Trophoblast cell (in vitro differentiated cells and primary cell): Measurements from ENCODE around the gene CCNI2.

Experiments
- DNase-seq, 2 donors: peaks; one replicate each; pipeline ENCODE4 v3.0.0-alpha.2; 2016
- H2AFZ ChIP-seq: 2 replicates; pipeline ENCODE4 v1.6.1; 2013; ENCODE audit warnings: low read length, moderate library complexity, mild to moderate bottlenecking; ENCODE audit not compliant: insufficient read depth, poor library complexity
- H2AK5ac ChIP-seq: 2 replicates; pipeline ENCODE4 v1.6.1; 2013; ENCODE audit warnings: mild to moderate bottlenecking, low read length
- H2BK120ac ChIP-seq: 2 replicates; pipeline ENCODE4 v1.6.1; 2013; ENCODE audit warnings: low read length, mild to moderate bottlenecking, moderate library complexity; ENCODE audit not compliant: insufficient read depth, poor library complexity
- H2BK12ac ChIP-seq: 2 replicates; pipeline ENCODE4 v1.6.1; 2013; ENCODE audit warnings: mild to moderate bottlenecking, low read length, moderate library complexity
- H2BK5ac ChIP-seq: 2 replicates; pipeline ENCODE4 v1.6.1; 2013; ENCODE audit warnings: low read length, low read depth, moderate library complexity, mild to moderate bottlenecking; ENCODE audit not compliant: poor library complexity
- H3K14ac ChIP-seq: 2 replicates; pipeline ENCODE4 v1.6.1; 2013; ENCODE audit warnings: mild to moderate bottlenecking, low read length
- H3K18ac ChIP-seq: 2 replicates; pipeline ENCODE4 v1.6.1; 2013; ENCODE audit warnings: mild to moderate bottlenecking, low read length
- H3K23ac ChIP-seq: 2 replicates; pipeline ENCODE4 v1.6.1; 2013; ENCODE audit warnings: low read length
- H3K27ac ChIP-seq: 2 replicates; pipeline ENCODE4 v1.5.1; 2013; ENCODE audit warnings: low read depth, mild to moderate bottlenecking, inconsistent platforms, low read length, moderate library complexity
- H3K27me3 ChIP-seq: 2 replicates; pipeline ENCODE4 v1.6.1; 2013; ENCODE audit warnings: inconsistent platforms, mild to moderate bottlenecking, low read length, moderate library complexity; ENCODE audit not compliant: insufficient read depth
- H3K36me3 ChIP-seq, 2 experiments: 1 replicate in 1 of 2; 2 replicates in 1 of 2; pipeline ENCODE4 v1.6.1; 2013; ENCODE audit warnings: low read length in 2 of 2, mild to moderate bottlenecking in 2 of 2, moderate library complexity in 1 of 2; ENCODE audit not compliant: insufficient read depth in 2 of 2, control insufficient read depth in 1 of 2
- H3K4ac ChIP-seq: 2 replicates; pipeline ENCODE4 v1.6.1; 2013; ENCODE audit warnings: low read depth, mild to moderate bottlenecking, low read length, moderate library complexity
- H3K4me1 ChIP-seq, 2 experiments: 1 replicate in 1 of 2; 2 replicates in 1 of 2; pipeline ENCODE4 v1.6.1; 2013; ENCODE audit warnings: low read length in 2 of 2, mild to moderate bottlenecking in 2 of 2, moderate library complexity in 1 of 2; ENCODE audit not compliant: insufficient read depth in 2 of 2, control insufficient read depth in 1 of 2
- H3K4me2 ChIP-seq: 2 replicates; pipeline ENCODE4 v1.6.1; 2013; ENCODE audit warnings: inconsistent platforms, mild to moderate bottlenecking, low read length, moderate library complexity
- H3K4me3 ChIP-seq: 2 replicates; pipeline ENCODE4 v1.5.1; 2013; ENCODE audit warnings: mild to moderate bottlenecking, low read depth, low read length, inconsistent platforms
- H3K79me1 ChIP-seq: one replicate; pipeline ENCODE4 v1.6.1; 2013; ENCODE audit warnings: low read length
- H3K79me2 ChIP-seq: 2 replicates; pipeline ENCODE4 v1.6.1; 2013; ENCODE audit warnings: low read length, mild to moderate bottlenecking; ENCODE audit not compliant: control insufficient read depth, insufficient read depth, poor library complexity
- H3K9ac ChIP-seq: 2 replicates; pipeline ENCODE4 v1.6.1; 2013; ENCODE audit warnings: mild to moderate bottlenecking, low read length
- H3K9me3 ChIP-seq: 2 replicates; pipeline ENCODE4 v1.6.1; 2013; ENCODE audit warnings: low read depth, mild to moderate bottlenecking, control low read depth, inconsistent platforms, low read length; ENCODE audit not compliant: insufficient read depth
- H4K12ac ChIP-seq: 2 replicates; pipeline ENCODE4 v1.6.1; 2013; ENCODE audit warnings: low read depth, mild to moderate bottlenecking, low read length, moderate library complexity
- H4K8ac ChIP-seq: 2 replicates; pipeline ENCODE4 v1.6.1; 2013; ENCODE audit warnings: low read depth, mild to moderate bottlenecking, low read length, moderate library complexity
- H4K91ac ChIP-seq: one replicate; pipeline ENCODE4 v1.6.1; 2013; ENCODE audit warnings: low read depth, mild to moderate bottlenecking, low read length, moderate library complexity
- WGBS: extraction: QIAGEN DNeasy Blood & Tissue Kit; methylation state at CpG from one replicate; pipeline ENCODE4 v1.1.7; 2013; ENCODE audit warnings: missing lambda C conversion rate; ENCODE audit not compliant: insufficient read length, insufficient coverage; ENCODE audit errors: extremely low coverage; 5-methylcytosine and 5-hydroxymethylcytosine counted together

CCNI2 gene

DNA sequence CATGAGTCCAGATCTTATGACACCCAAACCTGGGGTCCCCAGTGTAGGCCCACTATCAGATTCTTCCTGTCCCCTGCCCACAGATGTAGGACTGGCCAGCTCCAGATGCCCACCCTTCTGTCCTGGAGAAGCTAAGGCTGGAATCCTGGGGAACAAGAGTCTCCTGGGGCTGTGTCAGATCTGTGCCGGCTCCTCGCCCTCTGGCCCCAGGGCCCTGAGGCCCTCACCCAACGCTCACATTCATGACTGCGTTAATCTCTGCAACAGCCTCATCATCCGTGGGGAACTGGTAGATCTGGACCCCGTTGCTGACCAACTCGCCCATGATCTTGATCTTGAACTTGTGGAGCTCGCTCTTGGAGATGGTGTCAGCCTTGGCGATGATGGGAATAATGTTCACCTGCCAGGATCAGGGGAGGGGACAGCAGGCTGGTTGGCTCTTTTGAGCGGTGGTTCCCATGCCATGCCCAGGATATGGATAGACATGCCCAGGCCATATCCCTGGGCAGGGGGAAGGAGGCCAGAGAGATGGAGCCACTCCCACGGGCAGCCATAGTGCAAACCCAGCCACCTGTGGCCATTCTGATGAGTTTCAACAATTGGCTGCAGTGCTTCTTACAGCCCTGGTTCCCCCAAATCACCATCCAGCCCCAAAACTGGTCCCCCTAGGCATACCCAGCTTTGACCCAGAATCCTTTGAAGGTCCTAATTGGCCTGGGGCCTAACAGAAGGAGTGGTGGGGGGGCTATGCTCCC, 15.2 kb downstream of the CCNI2 start:
- H3K9me3 ChIP-seq = no peaks in the 10 kb centered on the region
- no peak overlapping the region for H3K23ac ChIP-seq
- H3K14ac ChIP-seq = no peak overlapping the region
- H3K27ac ChIP-seq = no peak overlapping the region
- H3K27me3 ChIP-seq = no peaks in the 10 kb centered on the region
- H2BK12ac ChIP-seq = no peak overlapping the region
- no peak overlapping the region for H3K4ac ChIP-seq
- no peak overlapping the region for H3K9ac ChIP-seq
- no peak overlapping the region for H2BK120ac ChIP-seq
- DNase-seq = no peak
- H3K79me1 ChIP-seq = peaks cover 21% of the 10 kb centered on the region
- peaks cover 13% of the 10 kb centered on the region for H3K79me2 ChIP-seq
- no peak overlapping the region for H2AK5ac ChIP-seq
- no peak overlapping the region for H4K8ac ChIP-seq
- H2BK5ac ChIP-seq = no peak overlapping the region
- H3K4me2 ChIP-seq = no peak overlapping the region
- no peak overlapping the region for H2AFZ ChIP-seq
- H3K36me3 ChIP-seq = peaks cover 80 to 89% of the 10 kb centered on the region in 2 experiments
- peaks cover 32 to 52% of the 10 kb centered on the region in 2 experiments for H3K4me1 ChIP-seq
- WGBS = no CpG with 5 or more reads among the region's 11 CpGs
- H3K18ac ChIP-seq = peak overlapping the region; percentile 3
- H4K91ac ChIP-seq = no peak overlapping the region
- H4K12ac ChIP-seq = no peak overlapping the region
- no peak overlapping the region for H3K4me3 ChIP-seq

DNA sequence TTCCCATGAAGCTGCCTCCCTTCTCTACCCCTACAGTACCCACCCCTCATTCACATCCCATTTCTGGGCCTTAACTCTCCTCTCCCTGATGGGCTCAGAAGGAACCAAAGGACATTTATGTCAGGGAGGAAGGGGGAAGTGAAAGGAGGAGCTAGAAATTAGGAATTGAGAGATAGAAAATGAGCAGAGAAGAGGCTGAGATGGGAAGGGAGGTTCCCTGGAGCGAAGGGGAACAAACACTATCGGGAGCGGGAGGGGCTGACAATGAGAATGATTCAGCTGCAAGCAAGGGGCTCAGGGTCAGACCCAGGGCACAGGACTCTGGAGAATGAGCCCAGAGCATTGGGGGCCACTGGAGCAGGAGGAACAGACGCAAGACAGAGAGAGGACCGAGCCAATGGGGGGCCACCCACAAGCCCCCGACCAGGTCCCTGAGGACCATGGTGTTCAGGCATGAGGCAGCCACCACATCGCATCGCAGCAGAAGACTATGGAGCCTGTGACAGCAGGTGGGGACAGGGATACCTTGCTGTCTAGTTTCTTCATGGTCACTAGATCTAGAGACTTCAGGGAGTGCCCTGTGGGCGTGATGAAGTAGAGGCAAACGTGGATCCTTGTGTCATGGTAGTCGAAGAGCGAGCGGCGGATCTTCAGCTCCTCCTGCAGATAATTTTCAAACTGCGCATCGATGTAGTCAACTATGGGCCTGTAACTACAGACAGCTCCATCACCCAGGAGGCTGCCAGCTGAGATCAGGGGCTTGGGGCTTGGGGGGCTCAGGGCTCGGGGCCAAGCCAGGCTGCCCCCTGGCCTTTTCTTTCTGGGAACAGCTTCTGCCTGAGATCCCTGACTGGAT, 16.2 kb downstream of the CCNI2 start:
- no peak overlapping the region for H4K91ac ChIP-seq
- H3K18ac ChIP-seq = no peak overlapping the region
- DNase-seq = no peak
- peaks cover 20% of the 10 kb centered on the region for H3K79me2 ChIP-seq
- H3K23ac ChIP-seq = no peak overlapping the region
- no peak overlapping the region for H2BK12ac ChIP-seq
- H3K9ac ChIP-seq = no peak overlapping the region
- H3K79me1 ChIP-seq = peaks cover 22% of the 10 kb centered on the region
- no peak overlapping the region for H4K8ac ChIP-seq
- no peak overlapping the region for H2AFZ ChIP-seq
- no peak overlapping the region for H3K4me2 ChIP-seq
- WGBS = no CpG with 5 or more reads among the region's 17 CpGs
- peaks cover 78 to 83% of the 10 kb centered on the region in 2 experiments for H3K36me3 ChIP-seq
- no peak overlapping the region for H4K12ac ChIP-seq
- no peaks in the 10 kb centered on the region for H3K27me3 ChIP-seq
- no peak overlapping the region for H3K14ac ChIP-seq
- no peak overlapping the region for H2BK120ac ChIP-seq
- peaks cover 39 to 60% of the 10 kb centered on the region in 2 experiments for H3K4me1 ChIP-seq
- H3K27ac ChIP-seq = no peak overlapping the region
- no peak overlapping the region for H2BK5ac ChIP-seq
- no peak overlapping the region for H2AK5ac ChIP-seq
- H3K9me3 ChIP-seq = no peaks in the 10 kb centered on the region
- H3K4ac ChIP-seq = no peak overlapping the region
- no peak overlapping the region for H3K4me3 ChIP-seq

- Histone ChIP-seq H3K4me2 (no peak overlapping the region), H2AK5ac (no peak overlapping the region), H2BK12ac (no peak overlapping the region), H4K91ac (no peak overlapping the region), H3K36me3 (peaks cover 76 to 83% of the 10 kb centered on the region in 2 experiments), H3K27me3 (no peaks in the 10 kb centered on the region), H2AFZ (no peak overlapping the region), H3K9me3 (peaks cover 2% of the 10 kb centered on the region), H3K23ac (no peak overlapping the region), H3K14ac (no peak overlapping the region), H3K4me3 (no peak overlapping the region), H3K27ac (no peak overlapping the region), H3K79me1 (peaks cover 24% of the 10 kb centered on the region), H3K4me1 (peaks cover 43 to 63% of the 10 kb centered on the region in 2 experiments), H3K4ac (no peak overlapping the region), H3K9ac (no peak overlapping the region), H4K12ac (no peak overlapping the region), H3K18ac (no peak overlapping the region), H2BK5ac (no peak overlapping the region), H2BK120ac (no peak overlapping the region), H3K79me2 (peaks cover 25% of the 10 kb centered on the region), H4K8ac (no peak overlapping the region)
- no peak for DNase-seq
- no CpG with 5 or more reads among the region's 10 CpGs for WGBS
Observed at GRCh38 chr5:132764051-132764450, 16.8 kb downstream of the CCNI2 start.

DNA sequence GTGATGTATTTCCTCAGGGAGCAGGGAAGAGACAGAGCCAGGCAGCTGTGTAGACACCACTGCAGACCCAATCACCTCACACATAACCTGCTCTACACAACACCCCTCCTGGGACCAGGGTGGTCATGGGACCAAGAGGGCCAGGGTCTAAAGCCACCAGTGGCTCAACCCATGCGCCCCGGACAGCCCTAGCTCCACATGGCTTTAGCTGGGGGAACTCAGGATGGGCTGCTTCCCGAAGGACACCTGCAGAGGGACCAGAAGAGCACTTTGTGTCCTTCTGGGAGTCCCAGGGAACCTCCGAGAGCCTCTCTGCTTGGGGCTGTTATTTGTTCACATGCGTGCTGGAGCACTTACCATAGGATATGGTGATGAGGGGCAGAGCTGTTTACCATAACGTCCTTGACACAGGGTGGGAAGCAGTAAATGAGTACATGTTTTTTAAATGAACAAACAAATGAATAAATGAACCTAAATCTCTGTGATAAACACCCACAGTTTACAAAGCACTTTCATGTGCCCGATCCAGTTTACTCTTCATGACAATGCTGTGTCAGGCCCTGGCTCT, 17.5 kb downstream of the CCNI2 start:
- H2AK5ac ChIP-seq = no peak overlapping the region
- no peak overlapping the region for H2BK12ac ChIP-seq
- H3K4me3 ChIP-seq = no peak overlapping the region
- no peaks in the 10 kb centered on the region for H3K27me3 ChIP-seq
- H2BK5ac ChIP-seq = no peak overlapping the region
- H3K4me1 ChIP-seq = peaks cover 44 to 63% of the 10 kb centered on the region in 2 experiments
- H3K9me3 ChIP-seq = peaks cover 2% of the 10 kb centered on the region
- H4K8ac ChIP-seq = no peak overlapping the region
- no CpG with 5 or more reads among the region's 7 CpGs for WGBS
- DNase-seq = no peak
- H3K79me1 ChIP-seq = peaks cover 19% of the 10 kb centered on the region
- H4K12ac ChIP-seq = no peak overlapping the region
- H2AFZ ChIP-seq = no peak overlapping the region
- H3K9ac ChIP-seq = no peak overlapping the region
- no peak overlapping the region for H3K4me2 ChIP-seq
- peaks cover 69 to 77% of the 10 kb centered on the region in 2 experiments for H3K36me3 ChIP-seq
- no peak overlapping the region for H4K91ac ChIP-seq
- no peak overlapping the region for H2BK120ac ChIP-seq
- H3K18ac ChIP-seq = no peak overlapping the region
- peaks cover 31% of the 10 kb centered on the region for H3K79me2 ChIP-seq
- H3K14ac ChIP-seq = no peak overlapping the region
- no peak overlapping the region for H3K4ac ChIP-seq
- H3K23ac ChIP-seq = no peak overlapping the region
- no peak overlapping the region for H3K27ac ChIP-seq
